Neural cell (in vitro differentiated cells): ENCODE data around the gene CEACAM18. TPM values are rescaled to one million over a fixed set of nuclear protein-coding genes. Genes with fewer than 3 reads are reported as not detected.

Experiments used
- H2AFZ ChIP-seq: fragments of 200-600, 300-800 bp; sonication (generic), shearing (Covaris generic); 2 replicates; pipeline ENCODE4 v1.6.0; 2014; ENCODE audit warnings: low read depth, mild to moderate bottlenecking, antibody characterized with exemption, low read length, moderate library complexity
- H3F3A ChIP-seq: fragments of 200-600 bp; shearing (Covaris generic); 2 replicates; pipeline ENCODE4 v1.6.1; 2016; ENCODE audit warnings: mild to moderate bottlenecking, moderate library complexity, mixed read lengths, antibody characterized with exemption, low read length; ENCODE audit not compliant: insufficient read depth, poor library complexity, severe bottlenecking
- H3K27ac ChIP-seq: fragments of 200-600, 300-800 bp; sonication (generic), shearing (Covaris generic); 2 replicates; pipeline ENCODE4 v1.5.1; 2014; ENCODE audit warnings: mild to moderate bottlenecking, low read length, moderate library complexity
- H3K27me3 ChIP-seq: fragments of 300-800, 200-600 bp; sonication (generic), shearing (Covaris generic); 2 replicates; pipeline ENCODE4 v1.6.0; 2014; ENCODE audit warnings: mild to moderate bottlenecking, low read depth, low read length, moderate library complexity; ENCODE audit not compliant: insufficient read depth
- H3K36me3 ChIP-seq: fragments of 300-800, 200-600 bp; sonication (generic), shearing (Covaris generic); 2 replicates; pipeline ENCODE4 v1.5.1; 2014; ENCODE audit warnings: mild to moderate bottlenecking, antibody characterized with exemption, low read length, moderate library complexity; ENCODE audit not compliant: insufficient read depth
- H3K4me2 ChIP-seq: fragments of 300-800, 200-600 bp; sonication (generic), shearing (Covaris generic); 2 replicates; pipeline ENCODE4 v1.6.0; 2014; ENCODE audit warnings: mild to moderate bottlenecking, low read length
- H3K4me3 ChIP-seq: fragments of 300-800, 200-600 bp; sonication (generic), shearing (Covaris generic); 2 replicates; pipeline ENCODE4 v1.5.1; 2014; ENCODE audit warnings: mild to moderate bottlenecking, low read length, moderate library complexity
- H3K79me2 ChIP-seq: fragments of 200-600 bp; shearing (Covaris generic); replicated peaks from 2 replicates; pipeline ENCODE4 v1.6.0; 2014; ENCODE audit warnings: mild to moderate bottlenecking, low read length, moderate library complexity; ENCODE audit not compliant: insufficient read depth
- H3K9ac ChIP-seq: fragments of 300-800, 200-600 bp; sonication (generic), shearing (Covaris generic); 2 replicates; pipeline ENCODE4 v1.6.1; 2016; ENCODE audit warnings: mild to moderate bottlenecking, low read length, mixed read lengths
- H3K9me2 ChIP-seq: fragments of 200-600 bp; shearing (Covaris generic); 2 replicates; pipeline ENCODE4 v1.6.1; 2016; ENCODE audit warnings: mild to moderate bottlenecking, low read length, mixed read lengths; ENCODE audit not compliant: insufficient read depth
- H3K9me3 ChIP-seq: fragments of 200-600, 300-800 bp; sonication (generic), shearing (Covaris generic); 2 replicates; pipeline ENCODE4 v1.6.1; 2016; ENCODE audit warnings: mild to moderate bottlenecking, mixed run types, low read length, moderate library complexity, mixed read lengths
- H4K20me1 ChIP-seq: fragments of 200-600 bp; shearing (Covaris generic); 2 replicates; pipeline ENCODE4 v1.6.1; 2016; ENCODE audit warnings: mild to moderate bottlenecking, mixed run types; ENCODE audit not compliant: insufficient read depth
- EP300 ChIP-seq: fragments of 450-650 bp; conservative IDR thresholded peaks from 2 replicates; pipeline ENCODE4 v1.6.1; 2014; ENCODE audit warnings: antibody characterized with exemption, mild to moderate bottlenecking, moderate library complexity; ENCODE audit not compliant: poor library complexity, severe bottlenecking
- EZH2 ChIP-seq: fragments of 200-600, 300-800 bp; shearing (Covaris generic), sonication (generic); IDR thresholded peaks from 2 replicates; pipeline ENCODE4 v1.6.1; 2014; ENCODE audit warnings: antibody characterized with exemption, low read length, borderline replicate concordance, mild to moderate bottlenecking; ENCODE audit not compliant: insufficient read depth, poor library complexity, severe bottlenecking
- MXI1 ChIP-seq: fragments of 450-650 bp; conservative IDR thresholded peaks from 2 replicates; pipeline ENCODE4 v1.6.1; 2014; ENCODE audit warnings: antibody characterized with exemption, mild to moderate bottlenecking; ENCODE audit not compliant: poor library complexity, severe bottlenecking
- POLR2AphosphoS5 ChIP-seq: IDR thresholded peaks from 2 replicates; pipeline ENCODE4 v1.6.1; 2012
- RAD21 ChIP-seq: fragments of 450-650 bp; conservative IDR thresholded peaks from 2 replicates; pipeline ENCODE4 v1.6.1; 2014; ENCODE audit warnings: antibody characterized with exemption, mild to moderate bottlenecking, moderate library complexity
- SMC3 ChIP-seq: fragments of 450-650 bp; conservative IDR thresholded peaks from 2 replicates; pipeline ENCODE4 v1.6.1; 2014; ENCODE audit warnings: antibody characterized with exemption, mild to moderate bottlenecking, moderate library complexity; ENCODE audit not compliant: poor library complexity
- TAF1 ChIP-seq: IDR thresholded peaks from 2 replicates; pipeline ENCODE4 v1.6.1; 2012; ENCODE audit warnings: low read depth
- polyA plus RNA-seq: library from polyadenylated mRNA; depleted of rRNA; stranded (reverse); fragments of >200 nt; gene quantifications from 2 replicates; pipeline ENCODE4 v1.2.3, GENCODE V29; 2014
- TF ChIP-seq, protein P1 (sequence below): fragments of 450-650 bp; IDR thresholded peaks from 2 replicates; pipeline ENCODE4 v1.5.1; 2014; ENCODE audit warnings: antibody characterized with exemption, mild to moderate bottlenecking, moderate library complexity; ENCODE audit not compliant: poor library complexity, severe bottlenecking
- TF ChIP-seq, protein P2 (sequence below): IDR thresholded peaks from 2 replicates; pipeline ENCODE4 v1.6.1; 2012; ENCODE audit warnings: borderline replicate concordance

CEACAM18 gene
- polyA plus RNA-seq, 1 donor from 2014 or later = not detected

DNA sequence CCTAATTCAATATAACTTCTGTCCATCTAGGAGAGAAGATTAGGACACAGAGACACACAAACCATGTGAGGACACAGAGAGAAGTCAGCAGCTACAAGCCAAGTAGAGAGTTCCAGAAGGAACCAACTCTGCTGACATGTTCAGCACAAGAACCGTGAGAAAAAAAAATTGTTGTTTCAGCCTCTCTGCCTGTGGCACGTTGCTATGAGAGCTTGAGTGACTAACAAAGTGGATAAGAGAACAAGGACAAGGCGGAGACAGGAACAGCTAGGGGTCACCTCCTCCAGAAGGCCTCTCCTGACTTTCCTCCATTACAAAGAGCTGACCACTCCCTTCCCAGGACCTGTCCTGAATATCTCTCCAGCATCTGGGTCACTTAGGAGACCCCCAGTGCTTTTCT lies 28.9 kb downstream of the CEACAM18 start:
- no peaks in the 10 kb centered on the region for H3F3A ChIP-seq
- no peaks in the 10 kb centered on the region for H3K9me3 ChIP-seq
- H2AFZ ChIP-seq = no peak overlapping the region
- H3K36me3 ChIP-seq = no peaks in the 10 kb centered on the region
- H3K4me3 ChIP-seq = no peak overlapping the region
- H3K79me2 ChIP-seq = no peaks in the 10 kb centered on the region
- H3K9me2 ChIP-seq = no peaks in the 10 kb centered on the region
- H3K9ac ChIP-seq = no peak overlapping the region
- no peaks in the 10 kb centered on the region for H4K20me1 ChIP-seq
- no peak overlapping the region for H3K4me2 ChIP-seq
- no peak overlapping the region for H3K27ac ChIP-seq
- no peak for TF ChIP-seq EP300
- no peak for TF ChIP-seq EZH2
- TF ChIP-seq, protein P1, sequence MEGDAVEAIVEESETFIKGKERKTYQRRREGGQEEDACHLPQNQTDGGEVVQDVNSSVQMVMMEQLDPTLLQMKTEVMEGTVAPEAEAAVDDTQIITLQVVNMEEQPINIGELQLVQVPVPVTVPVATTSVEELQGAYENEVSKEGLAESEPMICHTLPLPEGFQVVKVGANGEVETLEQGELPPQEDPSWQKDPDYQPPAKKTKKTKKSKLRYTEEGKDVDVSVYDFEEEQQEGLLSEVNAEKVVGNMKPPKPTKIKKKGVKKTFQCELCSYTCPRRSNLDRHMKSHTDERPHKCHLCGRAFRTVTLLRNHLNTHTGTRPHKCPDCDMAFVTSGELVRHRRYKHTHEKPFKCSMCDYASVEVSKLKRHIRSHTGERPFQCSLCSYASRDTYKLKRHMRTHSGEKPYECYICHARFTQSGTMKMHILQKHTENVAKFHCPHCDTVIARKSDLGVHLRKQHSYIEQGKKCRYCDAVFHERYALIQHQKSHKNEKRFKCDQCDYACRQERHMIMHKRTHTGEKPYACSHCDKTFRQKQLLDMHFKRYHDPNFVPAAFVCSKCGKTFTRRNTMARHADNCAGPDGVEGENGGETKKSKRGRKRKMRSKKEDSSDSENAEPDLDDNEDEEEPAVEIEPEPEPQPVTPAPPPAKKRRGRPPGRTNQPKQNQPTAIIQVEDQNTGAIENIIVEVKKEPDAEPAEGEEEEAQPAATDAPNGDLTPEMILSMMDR = no peak
- no peak for TF ChIP-seq MXI1
- TF ChIP-seq TAF1 = no peak
- no peak for TF ChIP-seq RAD21
- TF ChIP-seq POLR2AphosphoS5 = no peak
- TF ChIP-seq, protein P2, sequence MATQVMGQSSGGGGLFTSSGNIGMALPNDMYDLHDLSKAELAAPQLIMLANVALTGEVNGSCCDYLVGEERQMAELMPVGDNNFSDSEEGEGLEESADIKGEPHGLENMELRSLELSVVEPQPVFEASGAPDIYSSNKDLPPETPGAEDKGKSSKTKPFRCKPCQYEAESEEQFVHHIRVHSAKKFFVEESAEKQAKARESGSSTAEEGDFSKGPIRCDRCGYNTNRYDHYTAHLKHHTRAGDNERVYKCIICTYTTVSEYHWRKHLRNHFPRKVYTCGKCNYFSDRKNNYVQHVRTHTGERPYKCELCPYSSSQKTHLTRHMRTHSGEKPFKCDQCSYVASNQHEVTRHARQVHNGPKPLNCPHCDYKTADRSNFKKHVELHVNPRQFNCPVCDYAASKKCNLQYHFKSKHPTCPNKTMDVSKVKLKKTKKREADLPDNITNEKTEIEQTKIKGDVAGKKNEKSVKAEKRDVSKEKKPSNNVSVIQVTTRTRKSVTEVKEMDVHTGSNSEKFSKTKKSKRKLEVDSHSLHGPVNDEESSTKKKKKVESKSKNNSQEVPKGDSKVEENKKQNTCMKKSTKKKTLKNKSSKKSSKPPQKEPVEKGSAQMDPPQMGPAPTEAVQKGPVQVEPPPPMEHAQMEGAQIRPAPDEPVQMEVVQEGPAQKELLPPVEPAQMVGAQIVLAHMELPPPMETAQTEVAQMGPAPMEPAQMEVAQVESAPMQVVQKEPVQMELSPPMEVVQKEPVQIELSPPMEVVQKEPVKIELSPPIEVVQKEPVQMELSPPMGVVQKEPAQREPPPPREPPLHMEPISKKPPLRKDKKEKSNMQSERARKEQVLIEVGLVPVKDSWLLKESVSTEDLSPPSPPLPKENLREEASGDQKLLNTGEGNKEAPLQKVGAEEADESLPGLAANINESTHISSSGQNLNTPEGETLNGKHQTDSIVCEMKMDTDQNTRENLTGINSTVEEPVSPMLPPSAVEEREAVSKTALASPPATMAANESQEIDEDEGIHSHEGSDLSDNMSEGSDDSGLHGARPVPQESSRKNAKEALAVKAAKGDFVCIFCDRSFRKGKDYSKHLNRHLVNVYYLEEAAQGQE = no peak
- TF ChIP-seq SMC3 = no peak
- H3K27me3 ChIP-seq = no peaks in the 10 kb centered on the region

DNA sequence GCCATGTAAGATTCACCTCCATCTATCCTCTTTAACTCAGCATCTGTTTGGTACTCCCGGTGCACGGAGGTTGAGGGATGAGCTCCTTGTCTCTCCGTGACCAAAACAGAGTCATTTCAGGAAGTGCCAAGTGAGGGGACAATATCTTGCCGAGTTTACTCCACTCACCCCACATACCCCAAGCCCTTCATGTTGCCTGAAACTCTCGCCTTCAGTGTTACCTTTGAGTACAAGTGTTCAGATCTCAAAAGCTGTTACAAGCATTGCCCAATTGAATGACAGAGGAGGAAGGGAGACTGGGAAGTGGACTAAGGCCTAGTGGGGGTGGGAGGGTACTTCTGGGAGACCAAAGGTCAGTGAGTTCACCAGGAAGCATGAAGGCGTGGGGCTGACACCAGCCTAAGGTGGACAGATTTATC lies 29.3 kb downstream of the CEACAM18 start:
- no peak overlapping the region for H3K9ac ChIP-seq
- H4K20me1 ChIP-seq = no peaks in the 10 kb centered on the region
- H3K9me2 ChIP-seq = no peaks in the 10 kb centered on the region
- H3K4me3 ChIP-seq = no peak overlapping the region
- no peaks in the 10 kb centered on the region for H3K9me3 ChIP-seq
- H3F3A ChIP-seq = no peaks in the 10 kb centered on the region
- H3K36me3 ChIP-seq = no peaks in the 10 kb centered on the region
- no peak overlapping the region for H3K27ac ChIP-seq
- H3K27me3 ChIP-seq = no peaks in the 10 kb centered on the region
- H3K79me2 ChIP-seq = no peaks in the 10 kb centered on the region
- TF ChIP-seq EP300 (no peak), SMC3 (no peak), MXI1 (no peak), RAD21 (no peak), TAF1 (no peak), POLR2AphosphoS5 (no peak), EZH2 (no peak)
- TF ChIP-seq, protein P1 = no peak
- TF ChIP-seq, protein P2 = no peak
- no peak overlapping the region for H2AFZ ChIP-seq
- H3K4me2 ChIP-seq = no peak overlapping the region
